ENCODE results near the gene SLC27A1.
A peak's percentile ranks its signal among the peaks of the same experiment; 100 is the strongest.

SLC27A1 gene

DNA sequence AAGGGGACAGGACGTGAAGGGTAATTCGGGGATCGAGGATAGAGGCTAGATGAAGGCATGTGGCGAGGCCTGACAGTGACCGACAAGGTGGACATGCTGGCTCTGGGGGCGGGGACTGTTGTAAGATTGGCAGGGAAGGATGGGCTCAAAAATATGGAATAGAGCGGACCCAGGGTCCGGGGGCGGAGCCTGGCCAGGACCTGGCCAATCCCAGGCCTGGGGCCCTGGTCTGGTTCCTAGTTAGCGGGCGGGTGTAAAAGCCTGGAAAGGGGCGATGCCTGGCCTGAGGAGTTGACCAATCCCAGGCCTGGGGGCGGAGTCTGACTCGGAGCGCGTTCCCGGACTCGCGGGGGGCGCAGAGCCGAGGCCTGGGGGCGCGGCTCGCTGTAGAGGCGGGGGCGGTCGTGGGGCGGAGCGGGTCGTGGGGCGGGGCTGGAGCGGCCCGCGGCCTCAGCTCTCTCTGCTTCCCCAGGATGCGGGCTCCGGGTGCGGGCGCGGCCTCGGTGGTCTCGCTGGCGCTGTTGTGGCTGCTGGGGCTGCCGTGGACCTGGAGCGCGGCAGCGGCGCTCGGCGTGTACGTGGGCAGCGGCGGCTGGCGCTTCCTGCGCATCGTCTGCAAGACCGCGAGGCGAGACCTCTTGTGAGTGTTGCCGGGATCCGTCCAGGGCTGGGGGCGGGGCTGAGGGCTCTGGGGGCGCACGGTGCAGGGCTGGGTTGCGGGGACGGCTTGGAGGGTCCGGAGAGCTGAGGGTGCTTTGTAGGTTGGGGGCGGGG is at the start of gene SLC27A1:
Gene SLC27A1 (plus strand): TSS at position 457 of the 774 bp plus-strand sequence. CDS start 17 bp downstream, at position 474.
- peak; percentile 97 for DNase-seq

- no peak for DNase-seq
These were observed 48.4 kb upstream of the SLC27A1 start for GRCh38 chr19:17421942-17422341.

GRCh38 chr19:17423429-17424208 is 46.7 kb upstream of the SLC27A1 start:
- no peak for DNase-seq

DNA sequence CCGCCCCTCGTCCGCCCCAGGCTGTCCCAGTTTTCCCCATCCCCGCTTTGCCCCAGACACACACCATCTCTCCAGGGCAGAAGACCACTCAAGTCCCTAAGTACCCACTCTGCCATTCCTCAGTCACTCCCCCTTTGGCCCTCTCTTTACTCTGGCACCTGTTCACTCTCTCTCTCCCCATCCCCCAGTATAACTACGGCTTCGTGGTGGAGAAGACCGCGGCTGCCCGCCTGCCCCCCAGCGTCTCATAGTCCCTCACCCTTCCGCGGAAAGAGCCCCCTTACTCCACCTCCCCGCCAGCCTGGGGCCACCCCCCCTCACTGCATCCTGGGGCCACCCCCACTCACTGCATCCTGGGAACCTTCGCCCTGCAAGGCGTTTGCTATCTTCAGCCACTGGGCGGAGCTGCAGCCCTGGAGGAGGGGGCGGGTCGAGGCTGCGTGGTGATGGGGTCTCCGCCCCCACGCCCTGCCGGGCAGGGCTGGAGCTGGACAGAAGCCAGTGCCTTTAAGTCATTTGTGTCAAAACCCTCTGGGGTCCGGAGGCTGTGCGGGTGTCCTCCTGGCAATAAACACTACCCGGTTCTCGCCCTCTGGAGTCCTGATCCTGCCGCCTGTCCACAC is 45.5 kb upstream of the SLC27A1 start:
- DNase-seq: no peak

GRCh38 chr19:17429641-17430113 is 40.6 kb upstream of the SLC27A1 start:
- DNase-seq: no peak

DNA sequence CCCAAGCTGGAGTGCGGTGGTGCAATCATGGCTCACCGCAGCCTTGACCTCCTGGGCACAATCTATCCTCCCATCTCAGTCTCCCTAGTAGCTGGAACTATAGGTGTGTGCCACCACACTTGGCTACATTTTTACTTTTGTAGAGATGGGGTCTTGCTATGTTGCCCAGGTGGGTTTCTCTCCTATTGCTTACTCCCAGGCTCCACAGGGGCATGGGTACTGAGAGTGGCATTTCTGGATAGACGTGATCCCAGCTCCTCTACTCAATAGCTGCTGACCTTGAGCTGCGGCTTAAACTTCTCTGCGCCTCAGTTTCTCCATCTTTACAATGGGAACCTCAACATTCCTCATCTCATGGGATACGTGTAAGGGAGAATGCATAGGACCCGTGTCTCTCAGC is 38.9 kb upstream of the SLC27A1 start:
- DNase-seq: no peak

DNA sequence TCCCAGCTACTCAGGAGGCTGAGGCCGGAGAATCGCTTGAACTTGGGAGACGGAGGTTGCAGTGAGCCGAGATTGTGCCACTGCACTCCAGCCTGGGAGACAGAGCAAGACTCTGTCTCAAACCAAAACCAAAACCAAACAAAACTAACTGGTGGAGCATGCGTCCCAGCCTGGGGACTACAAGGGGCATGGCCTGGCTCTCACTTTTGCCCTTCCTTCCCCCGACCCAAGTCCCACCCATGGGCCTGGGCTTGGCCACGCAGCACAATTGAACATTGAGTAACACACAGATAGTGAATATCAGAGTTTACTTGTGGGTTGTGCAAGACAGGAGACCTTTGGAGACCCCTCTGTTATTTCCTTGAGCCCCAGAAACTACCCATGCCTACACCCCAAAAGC is 35.1 kb upstream of the SLC27A1 start:
- DNase-seq: no peak

- no peak for DNase-seq
These were observed 34.0 kb upstream of the SLC27A1 start for GRCh38 chr19:17436094-17436873.

DNA sequence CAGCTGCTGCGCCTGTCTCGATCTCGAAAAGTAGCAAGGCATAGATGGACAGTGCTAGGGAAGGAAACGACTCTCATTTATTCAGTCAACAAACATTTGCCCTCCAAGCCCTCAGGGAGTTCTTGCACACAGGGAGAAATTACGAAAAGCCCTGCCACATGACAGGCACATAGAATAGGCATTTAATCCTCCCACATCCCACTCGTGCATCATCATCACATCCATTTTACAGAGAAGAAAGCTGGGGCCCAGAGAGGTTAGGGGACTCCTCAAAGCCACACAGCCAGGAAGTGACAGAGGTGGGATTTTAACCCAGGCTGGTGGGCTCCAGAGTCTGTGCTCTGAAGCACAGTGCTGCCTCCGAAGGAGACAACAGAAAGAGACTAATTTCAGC is 33.5 kb upstream of the SLC27A1 start:
- no peak for DNase-seq

GRCh38 chr19:17441241-17442021 is 28.9 kb upstream of the SLC27A1 start:
- DNase-seq: no peak

DNA sequence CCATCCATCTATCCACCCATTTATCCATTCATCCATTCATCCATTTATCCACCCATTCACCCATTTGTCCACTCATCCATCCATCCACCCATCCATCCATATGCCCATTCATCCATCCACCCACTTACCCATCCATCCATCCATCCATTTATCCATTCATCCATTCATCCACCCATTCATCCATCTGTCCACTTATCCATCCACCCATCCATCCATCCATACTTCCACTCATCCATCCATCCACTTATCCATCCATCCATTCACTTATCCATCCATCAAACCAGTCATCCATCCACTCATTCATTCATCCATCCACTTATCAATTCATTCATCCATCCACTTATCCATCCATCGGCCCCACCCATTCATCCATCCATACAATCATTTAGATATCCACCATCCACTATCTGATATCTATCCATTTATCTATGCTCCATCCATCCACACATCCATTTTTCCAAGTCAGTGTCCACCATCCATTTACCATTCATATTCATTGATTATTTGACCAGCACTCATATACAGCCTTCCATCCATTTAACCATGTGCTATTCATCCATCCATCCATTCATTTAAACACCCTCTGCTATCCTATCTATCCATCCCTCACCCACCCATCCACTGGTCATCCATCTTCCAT is 24.7 kb upstream of the SLC27A1 start:
- DNase-seq: no peak

DNA sequence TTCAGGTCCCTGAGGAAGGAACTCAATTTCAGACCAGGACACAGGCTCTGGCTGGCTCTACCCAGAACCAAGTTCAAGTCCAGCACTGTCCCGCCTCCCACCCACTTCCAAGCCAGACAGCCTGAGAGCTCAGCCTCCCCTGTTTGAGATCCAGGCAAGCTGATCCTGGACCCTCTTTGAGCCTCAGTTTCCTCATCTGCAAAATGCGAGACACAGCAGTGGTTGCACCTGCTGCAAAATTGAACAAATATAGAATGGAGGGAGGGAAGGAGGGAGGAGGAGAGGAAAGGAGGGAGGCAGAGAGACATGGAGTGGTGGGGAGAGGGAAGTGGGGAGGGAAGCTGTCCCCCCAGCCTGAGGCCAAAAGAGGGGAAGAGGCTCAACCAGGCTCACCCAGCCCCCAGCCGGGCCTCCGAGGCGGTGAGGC is 22.6 kb upstream of the SLC27A1 start:
- no peak for DNase-seq

DNA sequence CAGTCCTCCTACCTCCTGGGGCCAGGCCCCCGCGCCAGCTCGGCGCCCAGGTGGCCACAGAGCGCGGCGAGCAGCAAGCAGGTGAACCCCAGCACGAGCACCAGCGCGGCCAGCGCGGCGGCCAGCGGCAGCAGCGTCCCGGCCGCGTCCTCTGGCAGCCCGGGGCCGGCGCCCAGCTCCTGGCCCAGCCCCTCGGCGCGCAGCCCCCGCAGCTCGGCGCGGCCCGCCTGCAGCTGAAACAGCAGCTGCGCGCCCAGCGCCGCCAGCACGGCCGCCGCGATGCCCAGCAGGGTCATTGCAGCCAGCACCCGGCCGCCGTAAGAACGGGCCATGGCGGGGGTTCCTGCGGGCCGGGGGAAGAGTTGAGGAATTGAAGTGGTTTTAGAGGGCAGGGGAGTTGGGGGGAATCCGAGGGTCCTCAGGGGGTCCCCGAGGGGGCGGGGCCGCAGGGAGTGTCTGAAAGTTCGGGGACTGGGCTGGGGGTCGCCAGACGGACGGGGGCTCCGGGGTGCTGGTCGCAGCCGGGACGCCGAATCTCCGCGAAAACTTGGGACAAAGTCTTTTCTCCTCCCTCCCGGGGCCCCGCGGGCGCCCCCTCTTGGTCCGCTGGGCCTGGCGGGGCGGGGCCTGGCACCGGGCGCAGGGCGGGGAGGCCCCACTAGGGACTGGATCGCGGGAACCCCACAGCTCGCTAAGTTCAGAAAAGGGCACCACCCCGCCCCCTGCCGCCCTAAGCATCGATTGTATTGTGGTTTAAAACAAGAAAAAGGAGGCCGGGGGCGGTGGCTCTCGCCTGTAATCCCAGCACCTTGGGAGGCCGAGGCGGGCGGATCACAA is 22.0 kb upstream of the SLC27A1 start, which contains the start of gene TMEM221:
Gene TMEM221 (minus strand): TSS at position 538 of the 837 bp plus-strand sequence. CDS start 206 bp downstream, at position 332.
- DNase-seq: no peak

DNA sequence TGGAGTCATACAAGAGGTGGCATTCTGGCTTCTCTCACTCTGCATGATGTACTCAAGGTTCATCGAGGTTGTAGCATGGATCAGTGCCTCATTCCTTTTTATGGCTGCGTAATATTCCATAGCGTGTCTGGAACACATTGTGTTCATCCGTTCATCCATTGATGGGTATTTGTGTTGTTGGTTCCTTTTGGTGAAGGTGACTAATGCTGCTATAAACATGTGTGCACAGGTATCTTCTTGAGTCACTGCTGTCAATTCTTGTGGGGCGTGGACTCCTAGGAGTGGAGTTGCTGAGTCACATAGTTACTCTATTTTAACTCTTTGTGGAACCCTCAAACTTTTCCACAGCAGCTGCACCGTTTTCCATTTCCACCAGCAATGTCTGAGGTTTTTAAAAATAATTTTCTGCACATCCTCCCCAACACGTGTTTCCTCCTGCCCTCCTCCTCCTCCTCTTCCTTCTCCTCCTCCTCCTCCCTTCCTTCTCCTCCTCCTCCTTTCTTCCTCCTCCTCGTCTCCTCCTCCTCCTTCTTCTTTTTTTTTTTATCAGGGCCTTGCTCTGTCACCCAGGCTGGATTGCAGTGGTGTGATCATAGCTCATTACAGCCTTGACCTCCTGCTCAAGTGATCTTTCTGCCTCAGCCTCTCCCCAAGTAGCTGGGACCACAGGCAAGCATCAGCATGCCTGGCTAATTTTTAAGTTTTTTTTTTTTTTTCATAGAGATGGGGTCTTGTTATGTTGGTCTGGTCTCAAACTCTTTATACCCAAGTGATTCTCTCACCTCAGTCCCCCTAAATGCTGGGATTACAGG is 19.9 kb upstream of the SLC27A1 start:
- no peak for DNase-seq

DNA sequence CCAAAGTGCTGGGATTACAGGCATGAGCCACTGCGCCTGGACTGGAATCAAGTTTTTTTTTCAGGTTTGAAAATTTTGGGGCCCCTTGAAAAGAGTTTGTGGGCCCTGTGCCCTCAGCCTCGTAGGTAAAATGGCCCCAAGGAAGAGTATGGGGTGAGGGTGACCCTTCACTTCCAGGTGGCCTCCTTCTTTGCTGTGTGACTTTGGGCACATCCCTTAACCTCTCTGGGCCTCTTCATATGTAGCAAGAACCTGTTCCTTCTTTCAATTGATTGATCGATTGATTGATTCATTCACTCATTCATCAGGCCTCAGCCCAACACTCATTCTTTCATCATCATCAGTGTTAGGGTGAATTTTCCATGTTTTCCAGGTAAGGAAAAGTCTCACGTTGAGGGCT is 18.5 kb upstream of the SLC27A1 start:
- DNase-seq: no peak

GRCh38 chr19:17454576-17455071 is 15.7 kb upstream of the SLC27A1 start:
- no peak for DNase-seq

DNA sequence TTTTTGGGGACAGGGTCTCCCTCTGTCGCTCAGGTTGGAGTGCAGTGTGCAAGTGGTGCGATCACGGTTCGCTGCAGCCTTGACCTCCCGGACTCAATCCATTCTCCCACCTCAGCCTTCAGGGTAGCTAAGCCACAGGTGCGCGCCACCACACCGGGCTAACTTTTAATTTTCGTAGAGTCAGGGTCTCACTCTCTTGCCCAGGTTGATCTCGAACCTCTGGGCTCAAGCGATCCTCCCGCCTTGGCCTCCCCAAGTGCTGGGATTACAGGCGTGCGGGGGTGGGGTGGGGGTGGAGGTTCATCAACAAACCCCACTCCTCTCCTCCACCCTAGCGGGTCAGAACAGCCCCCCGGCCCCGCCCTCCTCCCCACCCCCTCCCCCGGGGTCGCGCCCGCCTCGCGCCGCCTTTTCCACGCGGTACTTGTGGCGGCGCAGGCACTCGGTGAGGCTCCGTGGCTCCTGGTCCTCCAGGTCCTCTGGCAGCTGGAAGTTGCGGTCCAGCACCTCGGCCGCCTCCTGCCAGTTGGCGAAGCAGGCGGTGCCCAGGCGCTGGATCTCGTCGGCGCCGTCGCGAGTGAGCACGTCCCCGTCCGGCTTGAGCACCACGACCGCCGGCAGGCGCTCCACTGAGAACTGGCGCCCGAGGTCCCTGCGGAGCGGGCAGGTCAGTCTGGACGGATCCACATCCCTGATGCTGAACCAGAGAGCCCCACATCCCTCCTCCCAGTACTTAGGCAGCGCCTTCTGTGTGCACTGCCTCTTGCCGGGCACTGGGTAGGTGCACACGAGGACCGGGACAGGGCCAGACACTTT is 14.8 kb upstream of the SLC27A1 start:
- DNase-seq: no peak

DNA sequence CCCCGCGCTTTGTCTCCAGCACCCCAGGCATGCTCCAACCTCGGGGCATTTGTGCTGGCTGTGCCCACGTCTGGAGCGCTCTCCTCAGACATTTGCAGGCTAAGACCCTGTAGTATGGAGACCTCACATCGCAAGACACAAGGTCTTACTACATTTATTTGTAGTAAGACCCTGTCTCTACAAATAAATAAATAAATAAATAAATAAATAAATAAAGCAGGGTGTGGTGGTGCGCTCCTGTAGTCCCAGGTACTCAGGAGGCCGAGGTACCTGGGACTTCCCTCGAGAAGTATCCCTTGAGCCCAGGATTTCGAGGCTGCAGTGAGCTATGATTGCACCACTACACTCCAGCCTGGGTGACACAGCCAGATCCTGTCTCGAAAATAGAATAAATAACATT is 14.2 kb upstream of the SLC27A1 start:
- DNase-seq: no peak
